Measurements from ENCODE around the gene GSAP.

The GSAP gene

GRCh38 chr7:77450613-77451012 is 34.5 kb upstream of the GSAP start:
- TF ChIP-seq ZNF274 (IDR thresholded peaks at IDR 0.05; ENCODE audit: low read depth, low read length): no peak
- H3K4me3 ChIP-seq (ENCODE audit: low read length): no peak overlapping the region

GRCh38 chr7:77450054-77450453 is 33.9 kb upstream of the GSAP start:
- TF ChIP-seq ZNF274 (IDR thresholded peaks at IDR 0.05; ENCODE audit: low read depth, low read length): no peak
- H3K4me3 ChIP-seq (ENCODE audit: low read length): no peak overlapping the region

GRCh38 chr7:77447616-77448015 is 31.5 kb upstream of the GSAP start:
- no peak overlapping the region for H3K4me3 ChIP-seq (ENCODE audit: low read length)
- TF ChIP-seq ZNF274 (IDR thresholded peaks at IDR 0.05; ENCODE audit: low read depth, low read length): no peak

GRCh38 chr7:77444123-77444522 is 28.0 kb upstream of the GSAP start:
- no peak overlapping the region for H3K4me3 ChIP-seq (ENCODE audit: low read length)
- TF ChIP-seq ZNF274 (IDR thresholded peaks at IDR 0.05; ENCODE audit: low read depth, low read length): no peak

- TF ChIP-seq ZNF274 (IDR thresholded peaks at IDR 0.05; ENCODE audit: low read depth, low read length): no peak
- H3K4me3 ChIP-seq (ENCODE audit: low read length): no peak overlapping the region
Observed at GRCh38 chr7:77443042-77443441, 26.9 kb upstream of the GSAP start.

GRCh38 chr7:77442636-77443035 is 26.5 kb upstream of the GSAP start:
- TF ChIP-seq ZNF274 (IDR thresholded peaks at IDR 0.05; ENCODE audit: low read depth, low read length): no peak
- no peak overlapping the region for H3K4me3 ChIP-seq (ENCODE audit: low read length)

GRCh38 chr7:77441046-77441445 is 24.9 kb upstream of the GSAP start:
- no peak for TF ChIP-seq ZNF274 (IDR thresholded peaks at IDR 0.05; ENCODE audit: low read depth, low read length)
- no peak overlapping the region for H3K4me3 ChIP-seq (ENCODE audit: low read length)

GRCh38 chr7:77439572-77439971 is 23.4 kb upstream of the GSAP start:
- H3K4me3 ChIP-seq (ENCODE audit: low read length): no peak overlapping the region
- no peak for TF ChIP-seq ZNF274 (IDR thresholded peaks at IDR 0.05; ENCODE audit: low read depth, low read length)

GRCh38 chr7:77438131-77438530 is 22.0 kb upstream of the GSAP start:
- TF ChIP-seq ZNF274 (IDR thresholded peaks at IDR 0.05; ENCODE audit: low read depth, low read length): no peak
- no peak overlapping the region for H3K4me3 ChIP-seq (ENCODE audit: low read length)

GRCh38 chr7:77434570-77435275 is 18.6 kb upstream of the GSAP start:
- H3K4me3 ChIP-seq (ENCODE audit: low read length): no peak overlapping the region
- no peak for TF ChIP-seq ZNF274 (IDR thresholded peaks at IDR 0.05; ENCODE audit: low read depth, low read length)

- H3K4me3 ChIP-seq (ENCODE audit: low read length): no peak overlapping the region
- no peak for TF ChIP-seq ZNF274 (IDR thresholded peaks at IDR 0.05; ENCODE audit: low read depth, low read length)
Observed at GRCh38 chr7:77433901-77434300, 17.8 kb upstream of the GSAP start.

GRCh38 chr7:77430927-77431326 is 14.8 kb upstream of the GSAP start:
- no peak overlapping the region for H3K4me3 ChIP-seq (ENCODE audit: low read length)
- TF ChIP-seq ZNF274 (IDR thresholded peaks at IDR 0.05; ENCODE audit: low read depth, low read length): no peak

GRCh38 chr7:77428777-77429231 is 12.7 kb upstream of the GSAP start:
- H3K4me3 ChIP-seq (ENCODE audit: low read length): no peak overlapping the region
- TF ChIP-seq ZNF274 (IDR thresholded peaks at IDR 0.05; ENCODE audit: low read depth, low read length): no peak

- no peak for TF ChIP-seq ZNF274 (IDR thresholded peaks at IDR 0.05; ENCODE audit: low read depth, low read length)
- H3K4me3 ChIP-seq (ENCODE audit: low read length): no peak overlapping the region
Observed at GRCh38 chr7:77427996-77428603, 12.0 kb upstream of the GSAP start.

GRCh38 chr7:77426521-77427051 is 10.4 kb upstream of the GSAP start:
- H3K4me3 ChIP-seq (ENCODE audit: low read length): no peak overlapping the region
- no peak for TF ChIP-seq ZNF274 (IDR thresholded peaks at IDR 0.05; ENCODE audit: low read depth, low read length)

Measured in GM08714 (cell line).